ENCODE results near the gene TMEFF1.

TMEFF1 gene

DNA sequence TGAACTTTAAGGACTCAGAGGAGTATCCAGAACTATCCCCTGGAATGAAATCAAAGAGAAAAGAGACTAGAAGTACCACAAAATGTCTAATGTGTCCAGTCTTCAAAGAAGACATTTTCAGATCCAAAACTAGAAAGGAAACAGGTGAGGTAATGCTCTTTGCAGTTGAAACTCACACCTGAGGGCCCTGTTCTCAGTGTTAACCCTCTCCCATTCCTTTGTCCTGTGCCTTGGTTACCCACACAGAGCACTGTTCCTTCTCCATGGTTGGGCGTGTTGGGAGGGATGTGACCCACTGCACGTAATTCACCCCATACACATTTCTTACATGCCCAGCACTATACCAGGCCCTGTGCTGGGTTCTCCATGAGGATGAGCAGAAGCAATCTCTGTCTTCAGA, 24.7 kb upstream of the TMEFF1 start:
- no peak for DNase-seq

DNA sequence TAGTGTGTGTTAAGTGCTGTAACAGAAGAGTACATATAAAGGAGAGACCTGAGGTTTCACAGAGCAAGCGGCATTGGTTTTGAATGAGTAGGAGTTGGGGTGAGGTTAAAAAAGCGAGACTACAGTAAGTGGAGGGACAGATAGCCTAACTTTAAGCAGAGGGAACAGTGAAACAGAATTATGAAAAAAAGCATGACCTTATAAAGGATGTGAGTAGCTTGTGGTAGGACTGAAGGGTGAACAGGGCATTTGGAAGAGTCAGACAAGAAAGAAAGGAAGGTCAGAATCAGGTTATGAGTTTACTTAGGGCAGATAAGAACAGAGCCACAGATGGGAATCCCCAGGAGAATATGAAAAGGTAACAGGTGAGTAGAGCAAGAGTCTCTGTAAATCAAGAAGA, 23.5 kb upstream of the TMEFF1 start:
- no peak for DNase-seq

DNA sequence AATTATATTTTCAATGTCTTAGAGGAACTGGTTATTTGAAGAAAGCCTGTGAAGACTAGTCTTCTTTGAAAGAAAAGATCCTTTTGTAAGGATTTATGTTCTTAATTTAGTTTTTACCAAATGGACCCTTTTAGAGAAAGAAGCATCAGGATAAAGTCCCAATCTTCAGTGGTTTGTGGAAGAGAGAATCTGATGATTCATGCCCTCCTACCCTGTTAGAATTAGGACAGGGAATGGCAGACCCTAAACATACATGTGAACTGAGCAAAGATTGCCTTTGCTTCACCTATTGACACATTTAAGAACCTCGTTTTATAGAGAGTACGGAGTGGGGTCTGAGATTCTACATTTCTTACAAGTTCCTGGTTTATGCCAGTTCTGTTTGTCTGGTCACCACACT, 20.1 kb upstream of the TMEFF1 start:
- DNase-seq: no peak

DNA sequence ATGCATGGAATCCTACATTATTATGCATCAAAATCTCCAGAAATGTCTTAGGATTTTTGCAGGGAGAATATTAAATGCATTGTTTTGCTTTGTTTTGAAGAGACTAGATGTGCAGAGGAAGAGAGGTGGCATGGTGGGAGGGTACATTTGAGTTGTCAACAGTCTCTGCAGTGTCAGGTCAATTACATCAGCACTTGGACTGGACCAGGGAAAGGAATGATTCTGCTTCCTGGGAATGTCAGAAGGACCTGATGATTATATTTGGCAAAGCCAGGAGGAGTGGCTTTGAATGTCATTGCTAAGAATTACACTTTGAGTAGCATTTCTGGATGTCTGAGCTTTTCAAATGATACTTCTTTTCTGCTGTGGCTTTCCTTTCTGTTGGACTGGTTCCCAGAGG, 17.5 kb upstream of the TMEFF1 start:
- DNase-seq: no peak

DNA sequence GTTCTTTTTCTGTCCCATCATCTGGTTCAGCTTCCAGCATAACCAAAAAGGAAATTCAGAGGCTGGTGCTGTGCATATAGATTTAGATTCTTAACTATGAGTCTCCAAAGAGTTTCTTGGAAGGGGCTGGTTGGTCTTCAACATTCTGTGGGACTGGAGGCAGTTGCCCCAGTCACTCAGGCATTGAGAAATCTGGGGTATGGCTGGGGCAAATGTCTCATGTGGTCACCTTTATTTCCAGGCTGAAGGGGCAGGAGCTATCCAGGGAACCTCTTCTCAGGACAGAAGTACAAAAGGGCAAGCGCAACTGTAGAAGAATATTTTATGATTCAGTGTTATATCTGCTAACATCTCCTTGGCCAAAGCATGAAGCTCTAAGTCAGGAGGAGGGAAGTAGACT, 15.4 kb upstream of the TMEFF1 start:
- no peak for DNase-seq

DNA sequence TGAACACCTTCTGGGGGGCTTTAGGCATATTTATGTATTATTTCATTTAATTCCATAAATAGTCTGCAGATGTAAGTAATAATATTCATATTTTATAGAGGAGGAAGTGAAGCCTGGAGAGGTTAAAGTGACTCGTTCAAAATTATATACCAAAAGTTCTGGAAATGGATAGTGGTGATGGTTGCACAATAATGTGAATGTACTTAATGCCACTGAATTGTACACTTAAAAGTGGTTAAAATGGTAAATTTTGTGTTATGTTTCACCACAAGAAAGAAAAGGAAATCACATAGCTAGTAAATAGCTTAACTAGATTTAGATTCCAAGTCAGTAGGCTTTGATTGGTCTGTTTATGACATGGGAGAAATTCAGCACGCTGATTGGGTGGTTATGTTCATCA, 13.0 kb upstream of the TMEFF1 start:
- DNase-seq: no peak

DNA sequence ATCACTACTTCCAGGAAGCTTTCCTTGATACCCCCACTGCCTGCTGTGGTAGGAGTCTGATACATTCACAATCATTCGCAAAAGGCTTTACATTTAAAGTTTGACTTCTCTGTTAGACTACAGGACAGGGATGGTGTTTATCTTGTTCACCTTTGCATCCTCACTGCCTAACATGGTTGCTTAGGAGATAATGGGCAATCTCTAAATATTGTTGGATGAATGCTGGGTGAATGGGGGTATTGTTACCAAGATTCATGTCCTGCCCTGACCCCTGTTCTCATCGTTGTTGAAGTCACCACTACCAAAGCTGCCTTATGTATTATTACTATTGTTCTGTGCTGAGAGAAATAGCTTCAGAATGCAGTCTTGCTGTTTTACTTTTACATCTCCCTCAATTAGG, 7.7 kb upstream of the TMEFF1 start:
- DNase-seq: no peak

DNA sequence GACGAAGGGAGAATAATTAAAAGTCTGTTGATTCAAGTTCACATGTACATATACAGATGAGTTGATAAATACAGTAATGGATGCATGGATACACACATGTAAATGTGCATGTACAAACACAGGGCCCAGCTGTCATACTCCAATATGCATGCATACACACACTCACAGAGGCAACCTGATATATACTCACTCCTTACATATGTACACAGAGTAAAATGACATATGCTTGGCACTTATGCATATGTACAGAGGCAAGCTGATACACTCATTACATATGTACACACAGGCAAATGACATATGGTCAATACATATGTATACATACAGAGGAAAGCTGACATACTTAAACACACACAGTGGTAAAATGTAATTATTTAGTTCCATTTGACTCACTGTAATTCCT, 7.2 kb upstream of the TMEFF1 start:
- DNase-seq: no peak

DNA sequence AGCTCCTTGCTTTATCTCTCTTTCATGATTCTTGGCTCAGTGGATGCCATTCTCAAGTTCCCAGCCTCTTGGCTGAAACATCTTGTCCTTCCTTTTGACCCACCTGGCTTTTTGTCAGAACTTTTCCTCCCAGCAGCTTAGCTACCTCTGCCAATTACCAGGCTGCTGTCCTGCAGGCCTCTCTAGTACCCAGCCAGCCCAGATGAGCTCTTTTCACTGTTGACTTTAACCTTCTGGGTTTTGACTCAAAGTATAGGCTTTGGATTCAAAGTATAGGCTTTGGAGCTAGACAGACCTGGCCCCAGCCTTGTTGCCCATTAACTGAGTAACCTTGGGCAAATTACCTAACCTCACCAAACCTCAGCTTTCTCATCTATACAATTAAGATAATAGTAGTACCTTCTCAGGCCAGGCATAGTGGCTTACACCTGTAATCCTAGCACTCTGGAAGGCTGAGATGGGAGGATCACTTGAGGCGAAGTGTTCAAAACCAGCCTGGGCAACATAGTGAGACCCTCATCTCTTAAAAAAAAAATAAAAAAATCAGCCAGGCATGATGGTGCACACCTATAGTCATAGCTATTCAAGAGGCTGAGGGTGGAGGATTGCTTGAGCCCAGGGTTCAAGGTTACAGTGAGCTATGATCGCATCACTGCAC, 6.6 kb upstream of the TMEFF1 start:
- no peak for DNase-seq

DNA sequence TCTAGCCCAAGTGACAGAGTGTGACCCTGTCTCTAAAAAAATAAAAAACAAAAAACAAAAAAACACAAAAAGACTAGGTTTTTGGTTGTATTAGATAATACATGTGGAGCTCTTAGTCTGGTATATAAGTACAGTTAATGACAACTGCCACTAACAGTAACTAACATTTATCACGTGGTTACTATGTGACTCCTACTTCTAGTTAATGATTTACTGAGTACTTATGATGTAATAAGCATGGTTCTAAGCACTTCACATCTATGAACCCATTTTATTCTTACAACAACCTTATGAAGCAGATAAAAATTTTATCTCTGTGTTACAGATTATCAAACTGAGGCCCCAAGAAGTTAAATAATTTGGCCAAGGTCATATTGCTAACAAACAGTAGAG, 6.1 kb upstream of the TMEFF1 start:
- no peak for DNase-seq

DNA sequence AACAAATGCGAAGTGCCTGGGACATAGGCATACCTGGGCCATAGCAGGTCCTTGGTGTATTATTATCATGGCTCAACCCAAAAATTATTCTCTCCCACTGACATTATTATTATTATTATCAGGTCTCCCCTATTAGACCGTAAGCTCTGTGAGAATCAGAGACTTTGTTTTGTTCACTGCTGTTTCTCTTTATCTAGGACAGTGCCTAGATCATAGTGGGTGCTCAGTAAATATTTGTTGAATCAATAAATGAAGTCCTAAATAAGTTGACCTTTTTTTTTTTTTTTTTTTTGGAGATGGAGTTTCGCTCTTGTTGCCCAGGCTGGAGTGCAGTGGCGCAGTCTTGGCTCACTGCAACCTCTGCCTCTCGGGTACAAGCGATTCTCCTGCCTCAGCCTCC, 4.9 kb upstream of the TMEFF1 start:
- no peak for DNase-seq

DNA sequence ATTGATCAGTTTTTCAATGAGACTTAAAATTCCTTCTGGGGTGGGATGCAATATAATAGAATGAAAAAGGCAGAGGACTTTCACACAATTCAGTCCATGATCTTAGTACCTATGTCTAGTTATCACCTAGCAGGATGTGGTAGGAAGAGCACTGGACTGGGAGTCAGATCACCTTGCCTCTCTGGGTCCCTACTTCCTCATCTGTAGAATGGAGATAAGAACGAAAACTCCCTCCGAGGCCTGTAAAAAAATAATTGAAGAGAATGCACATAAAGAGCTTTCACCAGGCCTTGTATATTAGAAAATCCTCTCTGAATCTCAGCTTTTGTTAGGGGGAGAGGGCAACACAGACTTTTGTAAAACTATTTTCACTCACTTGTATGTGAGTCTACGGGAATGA, 681 bp upstream of the TMEFF1 start:
- no peak for DNase-seq

DNA sequence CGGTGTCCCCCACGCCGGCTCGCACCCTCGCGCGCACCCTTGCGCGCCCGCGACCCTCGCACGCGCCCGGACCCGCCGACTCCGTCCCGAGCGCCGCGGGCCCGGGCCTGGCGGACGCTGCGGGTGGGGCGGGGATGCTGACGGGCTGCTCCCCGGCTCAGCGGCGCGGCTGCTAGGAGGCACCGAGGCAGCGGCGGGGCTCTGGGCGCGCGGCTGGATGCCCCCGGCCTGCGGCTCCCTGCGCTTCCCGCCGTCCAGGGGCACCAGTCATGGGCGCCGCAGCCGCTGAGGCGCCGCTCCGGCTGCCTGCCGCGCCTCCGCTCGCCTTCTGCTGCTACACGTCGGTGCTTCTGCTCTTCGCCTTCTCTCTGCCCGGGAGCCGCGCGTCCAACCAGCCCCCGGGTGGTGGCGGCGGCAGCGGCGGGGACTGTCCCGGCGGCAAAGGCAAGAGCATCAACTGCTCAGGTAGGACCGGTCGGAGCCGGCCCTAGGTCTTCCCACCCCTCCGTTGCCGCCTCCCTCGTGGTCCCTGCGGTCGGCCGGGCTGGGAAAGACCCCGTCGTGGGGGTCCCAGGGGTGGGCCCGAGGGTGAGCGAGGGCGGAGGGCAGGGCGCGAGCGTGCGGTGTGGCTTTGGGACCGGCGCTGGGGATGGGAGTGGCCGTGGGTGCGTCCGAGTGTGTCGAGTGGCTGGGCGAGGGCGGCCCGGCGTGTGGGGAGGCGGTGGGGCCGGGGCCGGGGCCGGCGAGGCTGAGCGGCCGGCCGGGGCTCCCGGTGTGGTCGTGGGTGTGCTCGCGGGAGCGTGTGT, 530 bp downstream of the TMEFF1 start:
- DNase-seq: peak; percentile 33

DNA sequence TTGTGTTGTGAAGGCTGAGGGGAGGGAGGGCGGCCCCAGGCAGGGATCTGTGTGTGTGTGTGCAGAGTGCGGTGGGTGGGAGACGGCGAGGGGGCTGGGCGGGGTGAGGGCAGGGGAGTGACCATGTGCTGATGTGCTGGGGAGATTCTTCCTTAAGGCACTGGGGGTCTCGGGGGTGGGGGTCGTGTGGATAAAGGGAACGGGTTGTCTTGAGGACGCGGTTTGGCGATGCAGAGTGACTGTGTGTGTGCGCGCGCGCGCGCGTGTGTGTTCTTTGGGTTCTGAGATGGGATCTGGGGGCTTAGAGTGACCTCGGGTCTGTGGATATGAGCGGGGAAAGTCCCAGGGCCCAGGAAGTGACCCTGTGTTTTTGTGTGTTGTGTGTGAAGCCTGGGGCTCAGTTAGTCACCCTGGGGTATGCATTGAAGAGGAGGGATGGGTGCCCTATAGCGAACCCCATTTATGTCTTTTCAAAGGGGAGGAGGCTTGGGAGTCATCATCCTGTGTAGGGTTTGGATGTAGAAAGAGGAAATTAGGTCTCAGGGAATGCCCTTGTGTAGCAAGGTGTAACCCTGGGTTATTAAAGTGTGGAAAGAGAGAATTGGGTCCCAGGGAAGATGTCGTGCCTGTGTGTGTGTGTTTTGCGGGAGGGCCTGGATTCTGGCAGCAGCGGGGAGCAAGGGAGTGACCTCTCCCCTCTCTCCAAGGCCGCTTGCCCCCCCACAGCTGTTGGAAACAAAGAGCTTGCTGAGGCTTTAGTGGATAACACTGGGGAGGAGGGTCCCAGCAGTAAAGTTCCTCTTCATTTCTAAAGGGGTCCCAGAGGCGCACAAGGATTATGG, 1.4 kb downstream of the TMEFF1 start:
- DNase-seq: no peak

DNA sequence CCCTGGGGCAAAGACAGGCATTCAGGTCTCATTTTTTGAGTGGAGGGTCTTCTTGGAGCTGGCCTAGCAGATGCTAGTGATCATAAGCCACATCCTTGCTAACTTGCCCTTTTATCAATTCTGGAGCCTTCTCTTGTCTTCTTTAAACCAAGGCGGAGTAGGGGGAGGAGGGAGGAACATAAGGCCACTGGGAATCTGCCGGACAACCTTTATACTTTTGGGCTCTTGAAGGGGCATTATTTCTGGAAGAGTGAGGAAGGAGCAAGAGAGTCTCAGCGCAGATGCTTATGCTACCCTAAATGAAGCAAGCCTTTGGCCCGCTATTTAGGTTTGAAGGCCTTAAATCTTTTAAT, 2.0 kb downstream of the TMEFF1 start:
- DNase-seq: no peak

DNA sequence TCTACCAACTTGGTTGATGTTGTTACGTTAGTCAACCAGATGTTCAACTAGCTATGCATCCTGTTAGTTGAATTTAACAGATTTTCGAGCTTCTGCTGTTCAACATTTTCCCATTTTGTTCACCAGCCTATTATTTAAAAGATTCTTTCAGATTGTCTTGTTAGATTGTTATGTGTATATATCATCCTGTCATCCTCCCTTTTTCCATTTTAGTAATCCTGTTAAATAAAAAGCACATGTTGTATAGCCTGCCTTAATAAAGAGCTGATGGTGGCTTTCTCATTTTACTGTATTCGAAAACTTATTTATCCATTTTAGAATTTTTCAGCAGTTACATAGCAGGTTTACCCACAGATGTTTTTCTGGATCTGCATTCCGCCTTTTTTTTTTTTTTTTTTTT, 4.3 kb downstream of the TMEFF1 start:
- DNase-seq: no peak

DNA sequence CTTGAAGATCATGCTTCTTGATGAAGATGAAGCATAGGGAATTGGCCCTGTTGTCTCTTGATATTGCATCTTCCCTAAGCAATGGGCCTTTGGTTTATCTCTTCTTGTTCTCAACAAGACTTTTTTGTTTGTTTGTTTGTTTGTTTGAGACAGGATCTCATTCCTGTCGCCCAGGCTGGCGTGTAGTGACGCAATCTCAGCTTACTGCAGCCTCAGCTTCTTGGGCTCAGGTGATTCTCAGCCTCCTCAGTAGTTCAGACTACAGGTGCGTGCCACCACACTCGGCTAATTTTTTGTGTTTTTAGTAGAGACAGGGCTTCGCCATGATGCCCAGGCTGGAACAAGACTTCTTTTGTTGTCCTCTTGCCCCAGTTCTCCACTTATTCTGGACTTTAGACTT, 5.2 kb downstream of the TMEFF1 start:
- no peak for DNase-seq

DNA sequence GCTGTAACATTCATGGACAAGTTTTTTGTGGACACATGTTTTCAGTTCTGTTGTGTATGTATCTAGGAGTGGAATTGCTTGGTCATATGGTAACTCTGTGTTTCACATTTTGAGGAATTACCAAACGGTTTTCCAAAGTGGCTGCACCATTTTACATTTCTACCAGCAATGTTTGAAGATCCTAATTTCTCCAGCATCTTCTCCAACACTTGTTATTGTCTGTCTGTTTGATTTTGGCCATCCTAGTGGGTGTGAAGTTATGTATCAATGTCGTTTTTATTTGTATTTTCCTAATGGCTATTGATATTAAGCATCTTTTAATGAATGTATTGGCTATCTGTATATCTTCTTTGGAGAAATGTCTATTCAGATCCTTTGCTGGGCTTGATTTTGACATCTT, 6.9 kb downstream of the TMEFF1 start:
- DNase-seq: no peak

DNA sequence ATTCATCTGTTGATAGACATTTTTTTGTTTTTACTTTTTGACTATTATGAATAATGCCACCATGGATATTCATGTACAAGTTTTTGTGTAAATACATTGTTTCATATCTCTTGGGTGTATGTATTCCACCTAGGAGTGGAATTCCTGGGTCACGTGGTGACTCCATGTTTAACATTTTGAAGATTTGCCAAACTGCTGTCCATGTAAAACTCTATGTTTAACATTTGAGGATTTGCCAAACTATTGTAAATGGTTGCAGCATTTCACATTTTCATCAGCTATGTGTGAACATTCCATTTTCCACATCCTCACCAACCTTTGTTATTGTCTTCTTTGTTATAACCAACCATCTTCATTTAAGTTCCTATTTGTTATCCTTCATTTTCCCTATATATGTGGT, 12.2 kb downstream of the TMEFF1 start:
- DNase-seq: no peak

DNA sequence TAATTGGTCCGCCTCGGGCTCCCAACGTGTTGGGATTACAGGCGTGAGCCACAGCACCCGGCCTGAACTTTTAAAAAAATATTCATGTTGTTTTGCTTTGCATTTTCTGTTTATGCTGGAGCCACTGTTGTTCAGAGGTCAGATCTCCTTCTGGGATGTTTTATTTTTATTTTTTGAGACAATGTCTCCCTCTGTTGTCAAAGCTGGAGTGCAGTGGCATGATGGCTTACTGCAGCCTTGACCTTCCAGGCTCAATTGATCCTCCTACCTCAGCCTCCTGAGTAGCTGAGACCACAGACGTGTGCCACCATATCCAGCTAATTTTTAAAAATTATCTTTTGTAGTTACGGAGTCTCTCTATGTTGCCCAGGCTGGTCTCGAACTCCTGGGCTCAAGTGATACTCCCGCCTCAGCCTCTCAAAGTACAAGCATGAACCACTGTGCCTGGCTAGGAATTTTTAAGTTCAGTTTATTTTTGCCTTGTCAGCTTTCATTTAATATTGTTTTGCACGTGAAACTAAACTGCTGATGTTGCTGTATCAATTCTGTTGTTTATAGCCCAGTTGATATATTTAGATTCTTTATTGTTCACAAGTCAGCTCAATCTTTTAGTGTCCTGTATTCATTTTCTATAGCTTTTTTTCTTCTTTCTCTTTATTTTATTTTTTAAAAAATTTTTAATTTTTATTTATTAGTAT, 13.7 kb downstream of the TMEFF1 start:
- no peak for DNase-seq

DNA sequence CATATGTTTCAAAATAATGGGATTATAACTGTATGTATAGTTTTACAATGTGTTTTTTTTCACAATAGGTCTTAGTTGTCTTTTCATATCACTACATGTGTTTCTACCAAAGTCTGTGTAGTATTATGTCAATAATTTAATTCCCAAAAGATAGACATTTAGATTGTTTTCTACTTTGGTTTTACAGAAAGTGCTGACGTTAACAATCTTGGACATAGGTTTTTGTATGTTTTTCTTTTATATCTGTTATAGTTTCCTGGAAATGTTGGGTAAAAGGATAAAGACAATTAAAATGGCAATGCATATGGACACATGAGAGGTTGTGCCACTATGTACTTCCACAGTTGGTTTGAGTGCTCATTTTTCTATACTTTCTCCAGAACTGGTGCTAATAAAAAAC, 15.2 kb downstream of the TMEFF1 start:
- no peak for DNase-seq

DNA sequence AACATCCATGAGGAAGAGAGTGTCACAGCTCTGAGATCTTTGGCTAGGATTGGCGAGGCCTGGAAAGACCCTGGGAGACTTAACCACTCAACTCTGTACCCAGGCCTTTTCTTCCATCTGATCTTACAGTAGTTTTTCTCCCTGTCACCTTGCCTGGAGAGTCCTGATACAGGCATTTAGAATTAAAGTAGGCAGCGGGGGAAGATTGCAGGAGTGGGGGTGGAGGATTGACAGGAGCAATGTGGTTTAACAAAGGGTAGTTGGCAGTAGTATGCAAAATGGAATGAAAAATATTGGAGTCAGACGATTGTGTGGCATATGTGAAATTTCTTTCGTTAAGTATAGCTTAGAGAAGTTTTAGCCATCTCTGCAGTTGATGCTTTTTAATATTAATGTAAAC, 16.9 kb downstream of the TMEFF1 start:
- DNase-seq: no peak

DNA sequence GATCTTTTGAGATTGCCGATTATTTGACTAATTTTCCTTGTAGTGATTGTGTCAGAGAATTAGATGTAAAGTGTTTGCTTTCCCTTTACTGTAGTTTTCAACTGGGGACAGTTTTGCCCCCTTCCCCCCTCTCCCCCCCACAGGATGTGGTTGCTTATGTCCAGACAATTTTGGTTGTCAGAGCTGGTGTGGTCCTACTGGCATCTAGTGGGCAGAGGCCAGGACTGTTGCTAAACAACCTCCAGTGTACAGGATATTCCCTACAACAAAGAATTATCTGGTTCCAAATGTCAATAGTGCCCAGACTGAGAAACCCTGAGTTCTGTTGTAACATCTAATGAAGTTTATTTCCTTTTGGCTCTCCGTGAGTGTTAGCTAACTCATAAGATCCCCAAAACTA, 20.0 kb downstream of the TMEFF1 start:
- DNase-seq: no peak

DNA sequence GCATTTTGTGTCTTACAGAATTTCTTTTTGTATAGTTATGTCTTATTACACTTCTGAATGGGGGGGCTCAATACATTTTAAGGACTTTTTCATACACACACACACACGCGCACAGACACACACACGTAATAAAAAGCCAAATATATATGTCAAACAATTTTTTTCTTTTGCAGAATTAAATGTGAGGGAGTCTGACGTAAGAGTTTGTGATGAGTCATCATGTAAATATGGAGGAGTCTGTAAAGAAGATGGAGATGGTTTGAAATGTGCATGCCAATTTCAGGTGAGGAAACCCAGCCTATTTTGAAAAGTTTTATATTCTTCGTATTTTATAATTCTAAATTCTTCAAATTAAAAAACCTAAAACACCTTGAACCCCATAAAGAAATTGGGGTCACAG, 25.6 kb downstream of the TMEFF1 start:
- no peak for DNase-seq
